Peyer's patch (tissue), 4 donors: ENCODE measurements around the gene DESI2.

Experiments used
- POLR2A ChIP-seq, 2 donors: fragments of 450-650 bp; IDR thresholded peaks; one replicate each; pipeline ENCODE4 v1.5.1; 2017; ENCODE audit warnings: antibody characterized with exemption in 2 of 2, mild to moderate bottlenecking in 2 of 2, moderate library complexity in 2 of 2
- TF ChIP-seq, protein P1 (sequence below), 6 experiments: fragments of 450-650 bp in 4 of 6; fragments of 200-600 bp in 2 of 6; sonication (generic) in 1 of 6; IDR thresholded peaks; one replicate each; pipeline ENCODE4 v1.5.1; 2017 to 2019; ENCODE audit warnings: antibody characterized with exemption in 6 of 6, mild to moderate bottlenecking in 3 of 6, moderate library complexity in 1 of 6

DNA sequence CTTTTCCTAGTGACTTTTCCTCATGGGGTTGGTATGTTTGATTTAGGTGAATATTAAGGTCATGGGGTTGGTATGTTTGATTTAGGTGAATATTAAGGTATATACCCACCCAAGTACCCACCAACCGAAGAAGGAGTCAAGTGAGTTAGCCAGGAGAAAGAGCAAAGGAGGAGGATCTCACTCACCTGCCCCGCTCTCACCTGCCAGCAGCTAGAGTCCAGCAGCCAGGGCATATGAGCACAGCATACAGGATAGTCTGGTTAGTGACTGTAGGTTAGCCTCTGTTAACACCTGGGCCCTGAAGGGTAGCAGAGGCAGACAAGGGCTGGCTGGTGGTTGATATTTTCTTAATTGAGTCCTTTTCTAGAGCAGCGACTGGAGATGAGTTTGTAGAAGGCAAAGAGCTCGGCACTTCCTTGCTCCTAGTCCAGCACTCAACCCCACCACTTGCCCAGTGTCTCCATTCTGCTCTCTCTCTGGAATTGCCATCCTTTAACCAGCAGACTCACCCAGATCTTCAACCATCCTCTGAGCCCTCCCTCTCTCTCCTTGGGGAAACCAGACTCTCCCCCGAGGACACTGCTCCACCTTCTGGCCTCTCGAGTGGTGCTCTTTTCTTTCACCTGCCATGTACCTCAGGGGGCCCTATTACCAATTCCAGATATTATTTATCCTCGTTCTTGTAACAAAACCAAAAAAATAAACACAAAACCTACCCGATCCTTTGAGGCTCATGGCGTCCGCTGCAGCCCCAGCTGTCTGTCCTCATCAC lies 16.3 kb upstream of the DESI2 start:
- no peak for TF ChIP-seq POLR2A (IDR thresholded peaks at IDR 0.05)
- TF ChIP-seq, protein P1, sequence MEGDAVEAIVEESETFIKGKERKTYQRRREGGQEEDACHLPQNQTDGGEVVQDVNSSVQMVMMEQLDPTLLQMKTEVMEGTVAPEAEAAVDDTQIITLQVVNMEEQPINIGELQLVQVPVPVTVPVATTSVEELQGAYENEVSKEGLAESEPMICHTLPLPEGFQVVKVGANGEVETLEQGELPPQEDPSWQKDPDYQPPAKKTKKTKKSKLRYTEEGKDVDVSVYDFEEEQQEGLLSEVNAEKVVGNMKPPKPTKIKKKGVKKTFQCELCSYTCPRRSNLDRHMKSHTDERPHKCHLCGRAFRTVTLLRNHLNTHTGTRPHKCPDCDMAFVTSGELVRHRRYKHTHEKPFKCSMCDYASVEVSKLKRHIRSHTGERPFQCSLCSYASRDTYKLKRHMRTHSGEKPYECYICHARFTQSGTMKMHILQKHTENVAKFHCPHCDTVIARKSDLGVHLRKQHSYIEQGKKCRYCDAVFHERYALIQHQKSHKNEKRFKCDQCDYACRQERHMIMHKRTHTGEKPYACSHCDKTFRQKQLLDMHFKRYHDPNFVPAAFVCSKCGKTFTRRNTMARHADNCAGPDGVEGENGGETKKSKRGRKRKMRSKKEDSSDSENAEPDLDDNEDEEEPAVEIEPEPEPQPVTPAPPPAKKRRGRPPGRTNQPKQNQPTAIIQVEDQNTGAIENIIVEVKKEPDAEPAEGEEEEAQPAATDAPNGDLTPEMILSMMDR (IDR thresholded peaks at IDR 0.05) = no peak
